NCI-H345 treated with DMSO at 0.1 percent for 48 hours (cell line): Measurements from ENCODE around the gene HOXA10.

Experiments used
- DNase-seq: peaks from one replicate; lab custom pipeline; 2025; ENCODE audit not compliant: unreplicated experiment; lab: John Stamatoyannopoulos, UW

HOXA10 gene

GRCh38 chr7:27168265-27168947 is 5.7 kb downstream of the HOXA10 start:
- DNase-seq: no peak

DNA sequence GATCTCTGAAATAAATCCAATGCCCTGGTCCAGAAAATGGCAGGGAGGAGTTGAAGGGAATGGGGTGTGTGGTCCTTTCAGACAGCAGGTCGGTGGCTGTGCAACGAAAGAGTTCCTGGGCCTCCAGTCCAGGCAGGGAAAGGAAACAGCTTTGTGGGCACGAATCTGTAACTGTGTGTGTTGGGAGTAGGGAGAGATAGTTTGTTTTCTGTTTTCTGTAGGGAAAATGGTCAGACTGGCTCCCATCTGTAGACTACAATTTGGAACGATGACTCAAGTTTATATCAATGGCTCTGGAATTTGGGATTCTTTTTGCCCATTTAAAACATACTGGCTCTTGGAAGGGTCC is 6.2 kb downstream of the HOXA10 start:
- DNase-seq: no peak

DNA sequence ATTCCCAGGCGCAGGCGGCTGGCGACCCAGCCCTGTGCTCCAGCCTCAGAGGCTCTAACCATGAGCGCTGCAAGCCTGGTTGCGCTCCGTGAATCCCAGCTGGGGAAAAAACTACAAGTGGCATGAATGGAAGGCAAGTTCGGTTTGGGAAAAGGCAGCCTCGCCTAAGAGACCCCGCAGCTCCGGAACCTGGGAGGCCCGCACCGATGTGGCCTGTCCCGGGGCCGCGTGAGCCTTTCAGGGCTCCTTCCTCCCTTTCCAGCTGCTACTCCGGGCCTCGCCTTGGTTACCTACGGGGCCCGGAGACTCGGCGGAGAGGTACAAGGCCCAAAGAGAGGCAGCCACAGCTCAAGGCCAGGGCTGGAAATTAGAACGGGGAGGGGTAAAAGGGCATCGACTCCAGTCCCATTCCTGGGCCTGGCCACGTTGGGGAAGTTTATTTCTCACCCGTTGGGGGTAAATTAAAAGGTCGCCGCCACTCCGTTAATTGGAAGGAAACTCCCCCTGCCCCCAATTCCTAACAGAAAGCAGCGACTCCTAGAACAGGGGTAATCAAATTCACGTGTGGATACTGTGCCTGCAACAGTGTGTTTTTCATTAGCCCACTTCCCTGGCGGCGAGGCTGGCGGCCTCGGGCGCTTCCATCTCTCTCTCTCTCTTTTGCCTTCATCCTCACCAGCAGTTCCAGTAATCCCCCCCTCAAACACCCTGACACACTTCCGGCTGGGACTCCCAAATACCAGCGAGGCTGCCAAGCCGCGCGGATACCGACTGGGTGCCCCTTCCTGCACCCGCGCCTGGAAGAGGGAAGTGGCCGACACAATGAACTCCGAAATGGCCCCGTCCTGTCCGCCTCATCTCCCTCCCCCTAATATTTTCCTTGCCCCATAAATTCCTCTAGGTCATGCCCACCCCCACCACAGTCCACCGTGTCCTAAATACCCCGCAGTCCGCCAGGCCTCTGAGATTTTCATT is 7.3 kb downstream of the HOXA10 start:
- no peak for DNase-seq

- no peak for DNase-seq
These were observed 8.1 kb downstream of the HOXA10 start for GRCh38 chr7:27165996-27166530.

GRCh38 chr7:27165089-27165995 is 8.8 kb downstream of the HOXA10 start, which contains the start of gene HOXA9:
Gene HOXA9 (minus strand): TSS chr7:27165537. CDS start chr7:27165457, 80 bp downstream.
- DNase-seq: no peak

DNA sequence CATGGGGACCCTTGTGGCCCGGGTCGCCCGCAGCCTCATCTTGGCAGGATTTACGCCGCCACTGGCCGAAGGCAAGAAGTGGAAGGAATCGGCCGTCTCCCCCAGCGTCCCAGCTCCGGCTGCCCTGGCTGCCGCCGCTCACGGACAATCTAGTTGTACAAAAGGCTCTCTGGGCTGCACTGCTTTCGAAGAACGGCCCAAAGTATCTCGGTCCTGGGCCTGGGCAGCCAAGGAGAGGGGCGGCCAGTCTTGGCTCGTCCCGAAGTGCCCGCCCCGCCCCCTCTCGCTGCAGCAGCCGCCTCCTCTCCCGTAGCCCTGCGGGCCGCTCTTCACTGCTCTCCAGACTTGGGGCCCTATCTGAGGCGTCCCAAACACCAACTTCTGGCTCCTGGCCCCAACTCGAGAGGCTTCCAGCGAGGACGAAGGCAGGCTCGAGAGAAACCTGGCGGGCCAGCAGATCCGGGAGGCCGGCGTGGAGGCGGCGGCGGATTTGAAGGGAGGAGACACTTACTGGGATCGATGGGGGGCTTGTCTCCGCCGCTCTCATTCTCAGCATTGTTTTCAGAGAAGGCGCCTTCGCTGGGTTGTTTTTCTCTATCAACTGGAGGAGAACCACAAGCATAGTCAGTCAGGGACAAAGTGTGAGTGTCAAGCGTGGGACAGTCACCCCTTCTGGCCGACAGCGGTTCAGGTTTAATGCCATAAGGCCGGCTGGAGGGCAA is 9.6 kb downstream of the HOXA10 start:
- DNase-seq: no peak

GRCh38 chr7:27164045-27164366 is 10.1 kb downstream of the HOXA10 start:
- DNase-seq: no peak

DNA sequence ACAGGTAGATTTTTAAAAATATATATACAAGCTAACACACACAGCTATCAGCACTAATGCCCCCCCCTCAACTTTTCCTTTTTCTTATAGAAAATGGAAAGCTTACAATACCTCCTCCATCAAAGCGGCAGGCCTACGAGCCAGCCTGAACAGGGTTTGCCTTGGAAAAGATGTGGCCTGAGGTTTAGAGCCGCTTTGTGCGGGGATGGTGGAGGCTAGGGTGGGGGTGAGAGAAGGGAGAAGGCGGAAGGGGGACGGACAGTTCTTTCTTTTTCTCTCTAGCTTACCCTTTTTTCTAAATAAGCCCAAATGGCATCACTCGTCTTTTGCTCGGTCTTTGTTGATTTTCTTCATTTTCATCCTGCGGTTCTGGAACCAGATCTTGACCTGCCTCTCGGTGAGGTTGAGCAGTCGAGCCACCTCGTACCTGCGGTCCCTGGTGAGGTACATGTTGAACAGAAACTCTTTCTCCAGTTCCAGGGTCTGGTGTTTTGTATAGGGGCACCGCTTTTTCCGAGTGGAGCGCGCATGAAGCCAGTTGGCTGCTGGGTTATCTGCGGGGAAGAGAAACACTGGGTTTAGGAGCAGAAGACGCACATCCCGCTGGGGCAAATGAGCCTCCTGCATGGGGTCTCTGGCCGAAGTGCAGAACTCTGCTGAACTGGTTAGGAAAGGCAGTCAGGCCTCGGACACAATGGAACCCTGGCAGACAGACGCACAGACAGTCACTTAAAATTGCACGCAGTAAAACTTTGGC is 10.7 kb downstream of the HOXA10 start:
- no peak for DNase-seq

DNA sequence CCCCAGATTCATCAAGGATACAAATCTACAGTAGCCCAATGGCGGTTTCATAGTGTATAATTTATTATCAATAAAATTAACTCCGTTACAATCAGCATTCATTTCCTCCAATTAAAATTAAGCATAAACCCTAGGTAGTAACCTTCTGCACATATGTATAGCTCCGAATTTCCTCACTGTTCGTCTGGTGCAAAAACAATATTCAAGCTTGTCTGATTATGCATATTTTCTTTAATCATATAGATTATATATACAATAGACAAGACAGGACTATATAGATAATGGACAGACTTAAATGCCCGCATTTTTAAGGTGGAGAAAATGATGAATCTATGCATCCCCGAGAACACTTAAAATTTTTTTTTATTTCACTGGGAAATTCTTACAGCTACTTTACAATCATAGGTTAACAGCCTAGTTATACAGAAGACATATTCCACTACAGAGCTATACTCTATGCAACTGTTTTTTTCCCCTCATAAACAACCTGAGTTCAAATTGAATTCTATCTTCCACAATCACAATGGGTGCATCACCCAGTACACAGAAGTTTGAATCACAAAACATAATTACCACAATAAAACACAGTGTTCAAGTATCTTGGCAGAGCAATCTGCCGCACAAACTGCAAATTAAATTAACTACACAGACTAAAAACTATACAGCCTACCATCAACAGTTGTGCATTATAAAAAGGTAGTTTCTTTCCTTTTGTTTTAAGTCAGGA is 11.4 kb downstream of the HOXA10 start:
- DNase-seq: no peak

GRCh38 chr7:27161721-27162560 is 12.2 kb downstream of the HOXA10 start:
- no peak for DNase-seq

DNA sequence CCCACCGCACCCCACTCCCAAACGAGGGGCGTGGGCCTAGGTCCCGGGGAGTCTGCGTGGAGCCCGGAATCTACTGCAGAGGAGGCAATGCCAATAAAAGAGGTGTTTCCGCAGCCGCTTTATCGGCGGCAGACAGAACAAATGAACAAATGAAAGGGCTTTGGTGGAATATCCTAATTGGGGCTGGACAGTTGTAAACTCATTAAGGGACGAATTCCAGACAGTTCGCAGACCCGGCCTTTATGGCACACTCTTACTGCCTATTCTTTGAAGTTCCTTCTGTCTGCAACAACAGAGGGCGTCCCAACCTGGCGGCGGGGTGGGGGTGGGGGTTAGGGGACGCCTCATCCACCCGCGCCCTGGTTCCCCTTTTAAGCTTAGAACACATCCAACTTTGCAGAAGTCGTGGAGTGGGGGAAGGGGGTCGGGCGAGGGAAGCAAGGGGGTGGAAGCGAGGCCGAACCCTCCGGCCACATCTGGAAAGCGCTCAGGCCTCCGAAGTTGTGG is 12.9 kb downstream of the HOXA10 start:
- no peak for DNase-seq

- peak; percentile 50 for DNase-seq
These were observed 13.4 kb downstream of the HOXA10 start for GRCh38 chr7:27160546-27161213.

GRCh38 chr7:27160145-27160545 is 14.0 kb downstream of the HOXA10 start:
- no peak for DNase-seq

DNA sequence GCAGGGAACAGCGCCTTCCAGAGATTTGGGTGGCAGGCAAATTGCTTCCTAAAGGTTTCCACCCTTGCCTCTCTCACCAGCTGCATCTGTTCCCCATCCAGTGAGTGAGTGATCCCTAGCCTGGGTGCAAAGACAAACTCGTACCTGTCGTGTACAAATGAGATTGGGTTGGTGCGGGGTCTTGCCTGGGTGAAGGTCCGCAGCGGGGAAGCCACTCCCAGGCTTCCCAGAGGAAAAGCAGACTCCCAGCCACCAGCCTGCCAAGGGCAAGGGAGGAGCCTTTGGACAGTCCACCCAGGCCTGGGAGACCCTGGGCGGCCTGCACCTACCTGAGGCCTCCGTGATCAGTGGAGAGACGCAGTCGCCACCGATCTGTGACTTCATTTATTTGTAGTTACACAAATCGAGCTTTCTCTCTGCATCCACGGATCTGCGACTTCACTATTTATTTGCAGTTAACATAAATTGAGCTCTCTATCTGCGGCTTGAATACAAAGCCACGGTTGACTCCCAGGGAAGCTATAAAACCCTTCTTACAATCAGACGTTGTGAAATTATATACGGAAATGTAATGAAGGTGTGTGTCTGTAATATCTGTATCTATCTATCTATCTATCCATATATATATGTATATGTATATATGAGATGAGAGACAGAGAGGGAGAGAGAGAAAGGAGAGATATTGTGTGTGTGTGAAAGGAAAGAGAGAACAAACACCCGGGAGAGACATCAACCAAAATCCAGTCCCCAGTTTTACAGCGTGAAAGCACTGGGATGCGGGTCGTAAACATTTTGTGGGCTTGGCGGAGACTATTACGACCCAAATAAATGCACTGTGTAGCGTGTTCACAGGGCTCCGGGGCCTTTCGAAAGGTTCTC is 14.6 kb downstream of the HOXA10 start:
- DNase-seq: no peak

- no peak for DNase-seq
These were observed 15.5 kb downstream of the HOXA10 start for GRCh38 chr7:27158436-27159265.
